GM23338 (cell line): ENCODE results near the gene DDX20. TPM values are rescaled to one million over a fixed set of nuclear protein-coding genes. Genes with fewer than 3 reads are reported as not detected.

Source experiments
- ATAC-seq: fragments of 200-7000 bp; cut with Tn5 transposase; 3 replicates; pipeline ENCODE4 v1.9.1; 2020
- DNase-seq: peaks from one replicate; pipeline ENCODE4 v3.0.0-alpha.2; 2015; ENCODE audit warnings: low spot score
- H2AFZ ChIP-seq: fragments of 200-600 bp; sonication (generic); 2 replicates; pipeline ENCODE4 v1.8.0; 2016; ENCODE audit warnings: antibody characterized with exemption, mild to moderate bottlenecking, moderate library complexity
- H3F3A ChIP-seq: fragments of 200-600 bp; sonication (generic); replicated peaks from 2 replicates; pipeline ENCODE4 v1.8.0; 2017; ENCODE audit warnings: antibody characterized with exemption, mixed run types, low read depth
- H3K27ac ChIP-seq: fragments of 200-600 bp; sonication (generic); 2 replicates; pipeline ENCODE4 v1.6.1; 2016; ENCODE audit warnings: low read depth
- H3K27me3 ChIP-seq: fragments of 200-600 bp; sonication (generic); 2 replicates; pipeline ENCODE4 v1.8.0; 2016; ENCODE audit warnings: mild to moderate bottlenecking, mixed run types, moderate library complexity; ENCODE audit not compliant: insufficient read depth
- H3K36me3 ChIP-seq: fragments of 200-600 bp; sonication (generic); 2 replicates; pipeline ENCODE4 v1.8.0; 2016; ENCODE audit warnings: mild to moderate bottlenecking; ENCODE audit not compliant: insufficient read depth
- H3K4me1 ChIP-seq: fragments of 200-600 bp; sonication (generic); 2 replicates; pipeline ENCODE4 v1.8.0; 2016; ENCODE audit warnings: mild to moderate bottlenecking, moderate library complexity; ENCODE audit not compliant: insufficient read depth
- H3K4me2 ChIP-seq: fragments of 200-600 bp; sonication (generic); 2 replicates; pipeline ENCODE4 v1.7.1; 2017; ENCODE audit warnings: mixed run types
- H3K4me3 ChIP-seq: fragments of 200-600 bp; sonication (generic); 2 replicates; pipeline ENCODE4 v1.6.1; 2016; ENCODE audit warnings: mixed run types
- H3K79me2 ChIP-seq: fragments of 200-600 bp; sonication (generic); replicated peaks from 2 replicates; pipeline ENCODE4 v1.8.0; 2017; ENCODE audit warnings: mild to moderate bottlenecking; ENCODE audit not compliant: insufficient read depth
- H3K9me2 ChIP-seq: fragments of 200-600 bp; sonication (generic); 2 replicates; pipeline ENCODE4 v1.8.0; 2017; ENCODE audit not compliant: insufficient read depth
- H4K20me1 ChIP-seq: fragments of 200-600 bp; sonication (generic); replicated peaks from 2 replicates; pipeline ENCODE4 v1.8.0; 2017; ENCODE audit warnings: mild to moderate bottlenecking; ENCODE audit not compliant: insufficient read depth
- H3K27ac Mint-ChIP-seq: 2 replicates; pipeline ENCODE4 v1.8.0; 2020; ENCODE audit warnings: inconsistent platforms, mild to moderate bottlenecking, moderate library complexity, mixed read lengths
- H3K27me3 Mint-ChIP-seq: 3 replicates; pipeline ENCODE4 v1.8.0; 2022; ENCODE audit warnings: low read depth, mild to moderate bottlenecking, moderate library complexity, mixed read lengths, inconsistent platforms; ENCODE audit not compliant: insufficient read depth, poor library complexity
- H3K36me3 Mint-ChIP-seq: 3 replicates; pipeline ENCODE4 v1.8.0; 2021; ENCODE audit warnings: low read depth, mild to moderate bottlenecking, inconsistent platforms, moderate library complexity, mixed read lengths
- H3K4me1 Mint-ChIP-seq: 3 replicates; pipeline ENCODE4 v1.8.0; 2020; ENCODE audit warnings: mild to moderate bottlenecking, inconsistent platforms, mixed read lengths
- H3K4me3 Mint-ChIP-seq: 3 replicates; pipeline ENCODE4 v1.8.0; 2021; ENCODE audit warnings: moderate library complexity, mild to moderate bottlenecking, inconsistent platforms, mixed read lengths
- H3K9me3 Mint-ChIP-seq: 3 replicates; pipeline ENCODE4 v1.8.0; 2020; ENCODE audit warnings: moderate library complexity, mild to moderate bottlenecking, inconsistent platforms, mixed read lengths
- EZH2phosphoT487 ChIP-seq: fragments of 200-600 bp; sonication (generic); IDR thresholded peaks from one replicate; pipeline ENCODE4 v1.8.1; 2018; ENCODE audit warnings: antibody characterized with exemption; ENCODE audit not compliant: unreplicated experiment
- JUNB ChIP-seq: IDR thresholded peaks from one replicate; pipeline ENCODE4 v1.6.1; 2016; ENCODE audit warnings: antibody characterized with exemption; ENCODE audit not compliant: unreplicated experiment
- NANOG ChIP-seq: IDR thresholded peaks from 2 replicates; pipeline ENCODE4 v1.6.1; 2016; ENCODE audit warnings: antibody characterized with exemption, borderline replicate concordance
- POLR2AphosphoS5 ChIP-seq: IDR thresholded peaks from 2 replicates; pipeline ENCODE4 v1.6.1; 2016; ENCODE audit warnings: antibody characterized with exemption, low read depth
- ZNF114 ChIP-seq: fragments of 250-450 bp; sonication (Bioruptor Pico); IDR thresholded peaks from 2 replicates; pipeline ENCODE4 v1.5.0; 2020; ENCODE audit warnings: mild to moderate bottlenecking, moderate library complexity
- ZNF462 ChIP-seq: fragments of 250-450 bp; sonication (Bioruptor Pico); IDR thresholded peaks from 2 replicates; pipeline ENCODE4 v1.5.0; 2020; ENCODE audit warnings: mild to moderate bottlenecking, moderate library complexity
- polyA plus RNA-seq: library from polyadenylated mRNA; unstranded; fragments of >200 nt; fragmentation: Nextera tagmentation; extraction: Ambion mirVana; gene quantifications from 2 replicates; pipeline ENCODE4 v1.2.1, GENCODE V29; 2016
- total RNA-seq: library from RNA; depleted of rRNA; stranded (reverse); fragments of >200 nt; shearing (Covaris generic); gene quantifications from 2 replicates; pipeline ENCODE4 v1.2.3, GENCODE V29; 2014
- TF ChIP-seq, protein P1 (sequence below), 2 experiments: fragments of 200-600 bp in 1 of 2; sonication (generic) in 1 of 2; conservative IDR thresholded peaks; 2 replicates each; pipeline versions ENCODE4 v1.5.1 to v1.6.1; 2016 to 2017; ENCODE audit warnings: antibody characterized with exemption in 2 of 2, low read depth in 2 of 2, mild to moderate bottlenecking in 2 of 2, moderate library complexity in 1 of 2

The DDX20 gene
- total and polyA plus RNA-seq, 2 experiments from 2014 or later: 11.9 to 54.4 TPM

- Histone ChIP-seq H2AFZ (no peak overlapping the region), H3K9me2 (no peaks in the 10 kb centered on the region), H3K4me3 (no peak overlapping the region), H3K4me2 (no peak overlapping the region), H3K27ac (no peak overlapping the region), H4K20me1 (no peaks in the 10 kb centered on the region), H3K4me1 (no peaks in the 10 kb centered on the region), H3K79me2 (no peaks in the 10 kb centered on the region), H3K36me3 (no peaks in the 10 kb centered on the region; the same call in 1 of the 2 replicates), H3F3A (no peaks in the 10 kb centered on the region), H3K27me3 (no peaks in the 10 kb centered on the region)
- Mint-ChIP-seq H3K27me3 (no peaks in the 10 kb centered on the region), H3K4me3 (no peak overlapping the region), H3K4me1 (no peaks in the 10 kb centered on the region), H3K27ac (no peak overlapping the region), H3K9me3 (no peaks in the 10 kb centered on the region), H3K36me3 (peaks cover 5% of the 10 kb centered on the region; the same call in 2 of the 3 replicates)
- TF ChIP-seq EZH2phosphoT487 (no peak), NANOG (no peak), POLR2AphosphoS5 (no peak), JUNB (no peak), ZNF462 (CRISPR knock-in tag) (no peak), ZNF114 (no peak)
- TF ChIP-seq, protein P1, sequence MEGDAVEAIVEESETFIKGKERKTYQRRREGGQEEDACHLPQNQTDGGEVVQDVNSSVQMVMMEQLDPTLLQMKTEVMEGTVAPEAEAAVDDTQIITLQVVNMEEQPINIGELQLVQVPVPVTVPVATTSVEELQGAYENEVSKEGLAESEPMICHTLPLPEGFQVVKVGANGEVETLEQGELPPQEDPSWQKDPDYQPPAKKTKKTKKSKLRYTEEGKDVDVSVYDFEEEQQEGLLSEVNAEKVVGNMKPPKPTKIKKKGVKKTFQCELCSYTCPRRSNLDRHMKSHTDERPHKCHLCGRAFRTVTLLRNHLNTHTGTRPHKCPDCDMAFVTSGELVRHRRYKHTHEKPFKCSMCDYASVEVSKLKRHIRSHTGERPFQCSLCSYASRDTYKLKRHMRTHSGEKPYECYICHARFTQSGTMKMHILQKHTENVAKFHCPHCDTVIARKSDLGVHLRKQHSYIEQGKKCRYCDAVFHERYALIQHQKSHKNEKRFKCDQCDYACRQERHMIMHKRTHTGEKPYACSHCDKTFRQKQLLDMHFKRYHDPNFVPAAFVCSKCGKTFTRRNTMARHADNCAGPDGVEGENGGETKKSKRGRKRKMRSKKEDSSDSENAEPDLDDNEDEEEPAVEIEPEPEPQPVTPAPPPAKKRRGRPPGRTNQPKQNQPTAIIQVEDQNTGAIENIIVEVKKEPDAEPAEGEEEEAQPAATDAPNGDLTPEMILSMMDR (conservative IDR thresholded peaks at IDR 0.05; ENCODE audit: low read depth in 2 of 2): no peak
- ATAC-seq (no peak), DNase-seq (no peak)
Observed at GRCh38 chr1:111709986-111710385, 45.7 kb upstream of the DDX20 start.
